ENCODE results near the gene NCK2.

- TF ChIP-seq, protein P1, sequence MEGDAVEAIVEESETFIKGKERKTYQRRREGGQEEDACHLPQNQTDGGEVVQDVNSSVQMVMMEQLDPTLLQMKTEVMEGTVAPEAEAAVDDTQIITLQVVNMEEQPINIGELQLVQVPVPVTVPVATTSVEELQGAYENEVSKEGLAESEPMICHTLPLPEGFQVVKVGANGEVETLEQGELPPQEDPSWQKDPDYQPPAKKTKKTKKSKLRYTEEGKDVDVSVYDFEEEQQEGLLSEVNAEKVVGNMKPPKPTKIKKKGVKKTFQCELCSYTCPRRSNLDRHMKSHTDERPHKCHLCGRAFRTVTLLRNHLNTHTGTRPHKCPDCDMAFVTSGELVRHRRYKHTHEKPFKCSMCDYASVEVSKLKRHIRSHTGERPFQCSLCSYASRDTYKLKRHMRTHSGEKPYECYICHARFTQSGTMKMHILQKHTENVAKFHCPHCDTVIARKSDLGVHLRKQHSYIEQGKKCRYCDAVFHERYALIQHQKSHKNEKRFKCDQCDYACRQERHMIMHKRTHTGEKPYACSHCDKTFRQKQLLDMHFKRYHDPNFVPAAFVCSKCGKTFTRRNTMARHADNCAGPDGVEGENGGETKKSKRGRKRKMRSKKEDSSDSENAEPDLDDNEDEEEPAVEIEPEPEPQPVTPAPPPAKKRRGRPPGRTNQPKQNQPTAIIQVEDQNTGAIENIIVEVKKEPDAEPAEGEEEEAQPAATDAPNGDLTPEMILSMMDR (IDR thresholded peaks at IDR 0.05) = no peak
- no peak for TF ChIP-seq POLR2A (IDR thresholded peaks at IDR 0.05)
Measured at GRCh38 chr2:105813405-105813804, 68.7 kb downstream of the NCK2 start.
